HepG2 (cell line): ENCODE measurements around the gene VAC14. TPM values are rescaled to one million over a fixed set of nuclear protein-coding genes. Genes with fewer than 3 reads are reported as not detected.

Experiments used
- ATAC-seq: fragments of 200-7000 bp; cut with Tn5 transposase; 3 replicates; pipeline ENCODE4 v1.9.1; 2020; ENCODE audit warnings: mild to moderate bottlenecking, moderate library complexity
- BruUV-seq: library from RNA; stranded (reverse); fragments of 400-500 nt; replicated peaks from 2 replicates; lab custom pipeline; 2021; lab: Mats Ljungman, UMichigan
- CTCF ChIA-PET: fragments of 300-600 bp; formaldehyde crosslinking; extraction: SDS; loops from one replicate; lab custom pipeline; 2021; ENCODE audit warnings: low total read pairs, inconsistent platforms, low intra/inter-chr PET ratio; lab: Yijun Ruan, JAX
- POLR2A ChIA-PET: fragments of 350-600 bp; sonication (Branson Sonifier 250); formaldehyde crosslinking; loops from one replicate; lab custom pipeline; 2020; ENCODE audit warnings: antibody characterized with exemption, inconsistent platforms; lab: Yijun Ruan, JAX
- DNase-seq: peaks from one replicate; pipeline ENCODE4 v3.0.0-alpha.2; 2015; ENCODE audit warnings: low spot score
- FAIRE-seq: peaks from 3 replicates; lab custom pipeline; 2011; peaks lifted over from hg19 to GRCh38; lab: Jason Lieb, UNC
- H2AFZ ChIP-seq: one replicate; pipeline ENCODE4 v1.6.1; 2011; ENCODE audit warnings: low read length, inconsistent platforms
- H3K27ac ChIP-seq: fragments of 300-600 bp; 3 replicates; pipeline ENCODE4 v1.8.0; 2011; ENCODE audit warnings: mixed run types, mild to moderate bottlenecking, mixed read lengths, low read length, inconsistent platforms; ENCODE audit not compliant: insufficient read depth; ENCODE audit errors: extremely low read length
- H3K27me3 ChIP-seq, 2 experiments: fragments of 200-600 bp in 1 of 2; 2 replicates in 1 of 2; 3 replicates in 1 of 2; pipeline versions ENCODE4 v1.6.0 to v1.8.0; 2011; ENCODE audit warnings: low read length in 2 of 2, mild to moderate bottlenecking in 2 of 2, moderate library complexity in 2 of 2, inconsistent platforms in 1 of 2; ENCODE audit not compliant: insufficient read depth in 2 of 2, control insufficient read depth in 1 of 2
- H3K36me3 ChIP-seq, 2 experiments: fragments of 200-600 bp in 1 of 2; replicated peaks in 1 of 2; 2 replicates in 1 of 2; 3 replicates in 1 of 2; pipeline versions ENCODE4 v1.5.1 to v1.8.0; 2011; ENCODE audit warnings: low read length in 2 of 2, inconsistent platforms in 1 of 2; ENCODE audit not compliant: insufficient read depth in 2 of 2, control insufficient read depth in 1 of 2
- H3K4me1 ChIP-seq: 2 replicates; pipeline ENCODE4 v1.5.1; 2012; ENCODE audit warnings: low read length, inconsistent platforms; ENCODE audit not compliant: insufficient read depth
- H3K4me2 ChIP-seq: 2 replicates; pipeline ENCODE4 v1.6.0; 2011; ENCODE audit warnings: low read depth, low read length, inconsistent platforms
- H3K4me3 ChIP-seq, 3 experiments: fragments of 200-600 bp in 1 of 3; sonication (generic), shearing (Covaris generic) in 1 of 3; replicated peaks in 1 of 3; 2 replicates each; pipeline ENCODE4 v1.5.1; 2011 to 2016; ENCODE audit warnings: low read length in 3 of 3, inconsistent platforms in 2 of 3, low read depth in 2 of 3, mild to moderate bottlenecking in 2 of 3, control low read depth in 1 of 3, mixed read lengths in 1 of 3; ENCODE audit not compliant: insufficient read depth in 1 of 3
- H3K79me2 ChIP-seq: one replicate; pipeline ENCODE4 v1.6.1; 2011; ENCODE audit warnings: low read length, inconsistent platforms; ENCODE audit not compliant: insufficient read depth
- H3K9ac ChIP-seq: 2 replicates; pipeline ENCODE4 v1.6.0; 2011; ENCODE audit warnings: mild to moderate bottlenecking, low read depth, low read length, inconsistent platforms; ENCODE audit not compliant: insufficient read depth
- H3K9me3 ChIP-seq: 2 replicates; pipeline ENCODE4 v1.5.1; 2012; ENCODE audit warnings: mild to moderate bottlenecking, low read length
- H4K20me1 ChIP-seq: 2 replicates; pipeline ENCODE4 v1.6.0; 2011; ENCODE audit warnings: inconsistent platforms, mild to moderate bottlenecking, low read length, moderate library complexity; ENCODE audit not compliant: insufficient read depth
- CEBPG ChIP-seq: IDR thresholded peaks from 2 replicates; pipeline ENCODE4 v1.6.1; 2016
- DNMT1 ChIP-seq: sonication (generic); formaldehyde crosslinking; IDR thresholded peaks from 2 replicates; pipeline ENCODE4 v1.5.1; 2020; ENCODE audit warnings: mild to moderate bottlenecking, missing genetic modification reagents
- ELK4 ChIP-seq: sonication (generic); formaldehyde crosslinking; IDR thresholded peaks from 2 replicates; pipeline ENCODE4 v1.9.0; 2021; ENCODE audit warnings: missing genetic modification reagents, borderline replicate concordance
- NCOA2 ChIP-seq: sonication (generic); formaldehyde crosslinking; IDR thresholded peaks from 2 replicates; pipeline ENCODE4 v1.8.0; 2022; ENCODE audit warnings: inconsistent platforms
- NFE2L1 ChIP-seq: sonication (generic); formaldehyde crosslinking; IDR thresholded peaks from 2 replicates; pipeline ENCODE4 v1.4.0; 2020; ENCODE audit warnings: missing genetic modification reagents, mild to moderate bottlenecking, borderline replicate concordance
- PAWR ChIP-seq: sonication (generic); formaldehyde crosslinking; IDR thresholded peaks from 2 replicates; pipeline ENCODE4 v1.4.0; 2020; ENCODE audit warnings: missing genetic modification reagents, mild to moderate bottlenecking, borderline replicate concordance
- ZNF34 ChIP-seq: sonication (generic); formaldehyde crosslinking; IDR thresholded peaks from 2 replicates; pipeline ENCODE4 v1.4.0; 2020; ENCODE audit warnings: mild to moderate bottlenecking, missing genetic modification reagents, borderline replicate concordance
- ZNF597 ChIP-seq: sonication (generic); formaldehyde crosslinking; IDR thresholded peaks from 2 replicates; pipeline ENCODE4 v1.5.0; 2020; ENCODE audit warnings: missing genetic modification reagents
- ZNF746 ChIP-seq: sonication (generic); formaldehyde crosslinking; IDR thresholded peaks from 2 replicates; pipeline ENCODE4 v1.8.0; 2022; ENCODE audit warnings: mild to moderate bottlenecking, missing genetic modification reagents
- WGBS: methylation state at CpG from one replicate; pipeline ENCODE4 v1.1.6; 2017; ENCODE audit warnings: low lambda C conversion rate; 5-methylcytosine and 5-hydroxymethylcytosine counted together
- in situ Hi-C: cut with HindIII; loops from 2 replicates; pipeline ENCODE4 v1.10.0; 2017; ENCODE audit warnings: low pct_unique_long_range_greater_than_20kb; ENCODE audit not compliant: extremely low pct_ligation_motif_present
- intact Hi-C: fragments of 100-400 bp; cut with micrococcal nuclease; formaldehyde crosslinking; loops from one replicate; pipeline ENCODE4 v1.10.0; 2022; ENCODE audit not compliant: unreplicated experiment
- polyA plus RNA-seq, 8 experiments: library from polyadenylated mRNA; depleted of rRNA in 3 of 8; stranded (reverse) in 7 of 8; unstranded in 1 of 8; fragments of >200 nt; fragmentation: Illumina TruSeq in 4 of 8; extraction: Trizol in 4 of 8; gene quantifications; 2 replicates each; pipeline versions ENCODE4 v1.2.1 to v1.2.3, GENCODE V29; 2011 to 2016; ENCODE audit warnings: low read depth in 4 of 8, missing spikeins in 1 of 8, mixed read lengths in 1 of 8; ENCODE audit not compliant: insufficient read depth in 1 of 8
- total RNA-seq, 5 experiments: library from RNA; depleted of rRNA; stranded (reverse); fragments of >200 nt; fragmentation: Illumina TruSeq; extraction: Trizol; gene quantifications; 2 replicates each; pipeline ENCODE4 v1.2.3, GENCODE V29; 2016; ENCODE audit warnings: low read depth in 1 of 5
- TF ChIP-seq, protein P1 (sequence below): sonication (generic); IDR thresholded peaks from 2 replicates; pipeline ENCODE4 v1.6.1; 2016; ENCODE audit warnings: low read depth, borderline replicate concordance
- TF ChIP-seq, protein P2 (sequence below): sonication (generic); formaldehyde crosslinking; IDR thresholded peaks from 2 replicates; pipeline ENCODE4 v1.4.0; 2020; ENCODE audit warnings: mild to moderate bottlenecking, missing genetic modification reagents

The VAC14 gene
- total and polyA plus RNA-seq, 2 of the 13 experiments (the other 11 are each of a cell fraction or from before 2014, with no cell fraction given): 23.5 to 24.6 TPM

- TF ChIP-seq, protein P1, sequence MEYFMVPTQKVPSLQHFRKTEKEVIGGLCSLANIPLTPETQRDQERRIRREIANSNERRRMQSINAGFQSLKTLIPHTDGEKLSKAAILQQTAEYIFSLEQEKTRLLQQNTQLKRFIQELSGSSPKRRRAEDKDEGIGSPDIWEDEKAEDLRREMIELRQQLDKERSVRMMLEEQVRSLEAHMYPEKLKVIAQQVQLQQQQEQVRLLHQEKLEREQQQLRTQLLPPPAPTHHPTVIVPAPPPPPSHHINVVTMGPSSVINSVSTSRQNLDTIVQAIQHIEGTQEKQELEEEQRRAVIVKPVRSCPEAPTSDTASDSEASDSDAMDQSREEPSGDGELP: no peak
- TF ChIP-seq ELK4 (CRISPR knock-in tag) (no peak), ZNF34 (CRISPR knock-in tag) (no peak)
Measured at GRCh38 chr16:70766658-70767057, 34.3 kb downstream of the VAC14 start (continued).

GRCh38 chr16:70766176-70766575, 34.8 kb downstream of the VAC14 start:
- POLR2A ChIA-PET: interaction anchor here (0.6 to 1.8 kb wide), 2 partner anchors 20 to 93 kb away, joined by 4 to 6 read pairs; no protein-coding TSS in a partner anchor

More at GRCh38 chr16:70766176-70766575, 34.8 kb downstream of the VAC14 start:
- intact Hi-C loops: no loop called here
- peaks cover 20% of the 10 kb centered on the region for H3K4me1 ChIP-seq
- TF ChIP-seq ZNF597 (no peak), ZNF746 (CRISPR knock-in tag) (no peak), NFE2L1 (CRISPR knock-in tag) (no peak), DNMT1 (no peak), CEBPG (no peak), PAWR (CRISPR knock-in tag) (no peak), NCOA2 (CRISPR knock-in tag) (no peak)
- TF ChIP-seq, protein P2, sequence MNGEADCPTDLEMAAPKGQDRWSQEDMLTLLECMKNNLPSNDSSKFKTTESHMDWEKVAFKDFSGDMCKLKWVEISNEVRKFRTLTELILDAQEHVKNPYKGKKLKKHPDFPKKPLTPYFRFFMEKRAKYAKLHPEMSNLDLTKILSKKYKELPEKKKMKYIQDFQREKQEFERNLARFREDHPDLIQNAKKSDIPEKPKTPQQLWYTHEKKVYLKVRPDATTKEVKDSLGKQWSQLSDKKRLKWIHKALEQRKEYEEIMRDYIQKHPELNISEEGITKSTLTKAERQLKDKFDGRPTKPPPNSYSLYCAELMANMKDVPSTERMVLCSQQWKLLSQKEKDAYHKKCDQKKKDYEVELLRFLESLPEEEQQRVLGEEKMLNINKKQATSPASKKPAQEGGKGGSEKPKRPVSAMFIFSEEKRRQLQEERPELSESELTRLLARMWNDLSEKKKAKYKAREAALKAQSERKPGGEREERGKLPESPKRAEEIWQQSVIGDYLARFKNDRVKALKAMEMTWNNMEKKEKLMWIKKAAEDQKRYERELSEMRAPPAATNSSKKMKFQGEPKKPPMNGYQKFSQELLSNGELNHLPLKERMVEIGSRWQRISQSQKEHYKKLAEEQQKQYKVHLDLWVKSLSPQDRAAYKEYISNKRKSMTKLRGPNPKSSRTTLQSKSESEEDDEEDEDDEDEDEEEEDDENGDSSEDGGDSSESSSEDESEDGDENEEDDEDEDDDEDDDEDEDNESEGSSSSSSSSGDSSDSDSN: no peak
- TF ChIP-seq, all 625 proteins: peak for 0
- no peaks in the 10 kb centered on the region for H3K9me3 ChIP-seq
- DNase-seq (no peak), ATAC-seq (no peak), FAIRE-seq (no peak)
- in situ Hi-C loops: loop anchor here (5.0 kb wide), 1 partner anchor 109 kb away; no protein-coding TSS in a partner anchor
- no peaks in the 10 kb centered on the region for H3K79me2 ChIP-seq
- no peaks in the 10 kb centered on the region for H4K20me1 ChIP-seq
- no peak overlapping the region for H3K9ac ChIP-seq
- H3K4me3 ChIP-seq: no peak overlapping the region
- H2AFZ ChIP-seq: no peak overlapping the region
- H3K27ac ChIP-seq: no peak overlapping the region
- no TSS peak for BruUV-seq
- 97% methylated on average over 8 of the region's 8 CpGs for WGBS
- peaks cover 23 to 74% of the 10 kb centered on the region in 2 experiments for H3K36me3 ChIP-seq
- CTCF ChIA-PET: no interaction called here
- H3K4me2 ChIP-seq: no peak overlapping the region
- H3K27me3 ChIP-seq: no peaks in the 10 kb centered on the region
